GM19397 (cell line): ENCODE data around the gene COL1A1.

Source experiments
- ATAC-seq: cut with Tn5 transposase; IDR thresholded peaks from one replicate; pipeline ENCODE4 v1.9.1; 2021; ENCODE audit warnings: mild to moderate bottlenecking, moderate library complexity; ENCODE audit not compliant: unreplicated experiment

COL1A1 gene

DNA sequence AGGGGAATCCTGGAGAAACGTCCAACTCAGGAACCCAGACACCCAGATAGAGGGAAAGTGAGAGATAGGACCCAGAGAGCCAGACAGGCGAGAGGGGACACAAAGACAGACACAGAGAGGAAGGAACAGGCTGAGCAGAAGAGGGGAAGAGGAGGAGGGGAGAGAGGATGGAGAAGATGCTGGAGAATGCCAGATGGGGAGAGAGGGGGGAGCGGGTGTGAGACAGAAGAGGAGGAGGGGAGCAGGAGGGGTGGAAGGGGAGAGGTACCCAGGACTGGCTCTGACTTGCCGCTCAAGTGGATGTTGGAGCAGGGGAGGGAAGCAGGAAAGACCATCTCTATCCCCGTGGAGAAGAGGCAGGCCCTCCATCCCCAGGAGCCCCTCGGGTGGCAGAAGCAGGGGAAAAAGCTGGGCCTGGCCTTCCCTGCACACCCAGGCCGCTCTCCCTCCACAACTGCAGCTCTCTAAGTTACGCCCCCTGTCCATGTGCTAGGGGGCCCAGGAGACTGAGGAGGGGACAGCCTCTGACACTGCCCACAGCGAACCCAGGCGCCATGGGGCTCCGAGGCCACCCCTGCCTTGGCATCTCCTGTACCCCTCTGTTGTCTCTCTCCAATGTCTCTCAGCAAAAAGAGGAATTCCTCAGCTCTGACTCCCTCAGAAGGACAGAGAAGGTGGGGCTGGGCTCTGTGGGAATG lies 55.8 kb downstream of the COL1A1 start:
- ATAC-seq = no peak

DNA sequence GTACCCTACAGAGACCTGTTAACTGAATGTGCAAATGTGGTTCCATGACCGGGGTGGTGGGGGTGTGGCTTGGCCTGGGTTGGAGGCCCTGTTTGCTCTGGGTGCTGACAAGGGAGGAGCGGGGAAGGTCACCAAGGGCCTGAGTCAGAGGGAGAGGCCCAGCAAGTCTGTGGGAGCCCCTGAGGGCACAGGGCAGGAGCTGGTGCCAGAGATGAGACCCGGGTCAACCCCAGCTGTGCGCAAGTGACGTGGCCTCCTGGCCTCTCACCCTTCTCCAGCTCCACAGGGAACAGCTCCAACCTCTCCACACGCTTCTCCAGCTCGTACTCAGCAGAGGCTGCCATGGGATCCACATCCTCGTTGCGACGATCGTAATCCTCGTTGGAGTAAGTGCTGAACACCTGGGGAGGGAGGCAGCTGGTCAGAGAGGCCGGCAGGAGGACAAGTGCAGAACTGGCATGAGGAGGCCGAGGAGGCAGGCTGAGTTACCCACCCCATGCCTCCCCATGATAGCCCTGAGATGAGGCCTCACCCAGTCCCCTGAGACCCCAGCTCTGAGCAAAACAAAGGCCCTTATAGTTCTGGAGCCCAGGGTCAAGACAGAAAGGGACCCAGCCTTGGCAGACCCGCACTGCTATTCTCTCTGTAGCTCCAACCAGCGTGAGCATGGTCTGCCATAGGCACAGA lies 56.4 kb downstream of the COL1A1 start:
- no peak for ATAC-seq

DNA sequence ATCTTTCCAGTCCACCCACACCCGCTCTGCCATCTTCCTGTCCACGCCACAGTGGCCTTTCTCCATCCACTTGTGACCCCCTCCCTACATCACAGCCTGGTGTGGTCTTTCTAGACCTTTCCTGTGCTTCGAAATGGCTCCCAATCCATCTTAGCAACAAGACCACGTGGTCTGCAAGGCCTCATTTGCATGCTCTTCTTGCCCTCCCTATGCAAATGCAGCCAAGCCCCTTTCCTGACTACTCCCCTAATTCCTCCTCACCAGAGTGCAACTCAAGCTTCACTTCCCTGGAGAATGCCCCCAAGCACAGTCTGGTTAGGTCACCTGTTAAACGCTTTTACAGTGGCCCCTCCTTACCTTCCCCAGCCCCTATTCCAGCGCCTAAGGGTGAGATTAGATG lies 57.1 kb downstream of the COL1A1 start:
- no peak for ATAC-seq

DNA sequence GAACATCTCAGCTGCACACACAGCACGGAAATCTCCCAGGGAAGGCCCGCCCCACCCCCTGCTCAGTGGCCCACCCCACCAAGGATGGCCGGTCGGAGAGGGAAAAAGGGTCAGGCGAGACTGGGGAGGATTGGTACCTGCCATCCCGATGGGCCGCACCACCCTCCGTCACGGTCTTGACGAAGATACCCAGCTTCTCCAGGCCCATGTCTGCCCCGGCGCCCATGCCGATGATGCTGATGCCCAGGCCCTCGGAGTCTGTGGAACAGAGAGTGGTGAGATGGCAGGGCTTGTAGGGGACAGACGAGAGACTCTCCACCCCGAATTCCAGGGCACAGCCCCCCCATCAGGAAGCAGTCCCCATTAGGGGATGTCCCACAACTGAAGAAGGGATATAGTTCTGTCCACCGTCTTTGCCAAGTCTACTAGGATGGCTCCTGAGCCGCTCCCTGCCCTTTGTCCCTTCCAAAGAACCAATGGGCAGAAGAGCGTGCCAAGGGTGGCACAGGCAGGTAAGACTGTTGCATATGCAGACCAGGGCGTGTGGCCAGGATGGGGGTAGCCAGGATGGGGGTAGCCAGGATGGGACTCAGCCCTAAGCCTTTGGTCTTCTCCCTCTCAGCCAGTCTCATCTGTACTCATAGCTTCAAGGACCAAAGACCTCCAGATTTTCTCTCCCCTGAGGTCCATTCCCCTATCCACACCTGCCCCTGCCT lies 57.8 kb downstream of the COL1A1 start:
- no peak for ATAC-seq

DNA sequence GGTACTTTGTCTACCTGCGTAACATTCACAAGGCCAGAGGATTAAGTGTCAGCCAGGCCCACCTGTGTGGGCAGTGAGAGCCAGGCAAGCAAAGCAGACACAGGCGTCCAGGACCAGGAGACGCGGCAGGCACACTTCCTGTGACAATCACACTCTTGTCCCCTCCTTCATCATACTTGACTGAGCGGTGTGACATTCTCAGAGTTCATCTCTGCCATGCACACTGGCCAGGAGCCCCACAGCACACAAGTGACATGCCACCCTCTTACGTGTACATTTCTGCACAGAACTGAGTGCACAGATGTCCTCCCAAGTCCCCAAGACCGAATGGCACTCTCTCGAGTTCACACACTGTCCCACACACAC lies 59.7 kb downstream of the COL1A1 start:
- ATAC-seq = no peak

DNA sequence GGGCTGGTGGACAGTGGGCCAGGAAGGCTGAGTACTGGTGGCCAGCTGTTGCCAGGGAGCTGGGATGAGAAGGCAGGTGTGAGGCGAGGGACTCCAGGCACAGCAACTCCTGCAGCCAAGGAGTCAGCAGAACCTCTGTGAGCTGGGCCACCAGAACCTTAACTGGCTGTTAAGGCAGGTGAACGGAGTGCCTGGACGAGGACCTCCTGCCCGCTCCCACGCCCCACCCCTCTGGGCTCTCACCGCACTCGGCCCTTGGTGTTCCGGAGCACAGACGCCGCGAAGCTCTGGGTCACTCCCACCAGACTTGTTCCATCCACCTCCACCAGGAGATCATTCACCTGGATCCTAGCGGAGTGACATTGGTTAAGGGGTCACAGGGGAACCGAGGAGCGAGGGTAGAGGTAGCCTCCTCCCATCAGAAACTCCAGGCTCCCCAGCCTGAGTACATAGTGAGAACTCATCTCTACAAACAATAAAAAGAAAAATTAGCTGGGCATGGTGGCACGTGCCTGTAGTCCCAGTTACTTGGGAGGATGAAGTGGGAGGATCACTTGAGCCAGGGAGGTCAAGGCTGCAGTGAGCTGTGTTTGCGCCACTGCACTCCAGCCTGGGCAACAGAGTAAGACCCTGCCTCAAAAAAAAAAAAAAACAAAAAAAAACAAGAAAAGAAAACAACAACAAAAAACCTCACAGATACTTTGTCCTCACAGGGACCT lies 60.2 kb downstream of the COL1A1 start:
- ATAC-seq = no peak

DNA sequence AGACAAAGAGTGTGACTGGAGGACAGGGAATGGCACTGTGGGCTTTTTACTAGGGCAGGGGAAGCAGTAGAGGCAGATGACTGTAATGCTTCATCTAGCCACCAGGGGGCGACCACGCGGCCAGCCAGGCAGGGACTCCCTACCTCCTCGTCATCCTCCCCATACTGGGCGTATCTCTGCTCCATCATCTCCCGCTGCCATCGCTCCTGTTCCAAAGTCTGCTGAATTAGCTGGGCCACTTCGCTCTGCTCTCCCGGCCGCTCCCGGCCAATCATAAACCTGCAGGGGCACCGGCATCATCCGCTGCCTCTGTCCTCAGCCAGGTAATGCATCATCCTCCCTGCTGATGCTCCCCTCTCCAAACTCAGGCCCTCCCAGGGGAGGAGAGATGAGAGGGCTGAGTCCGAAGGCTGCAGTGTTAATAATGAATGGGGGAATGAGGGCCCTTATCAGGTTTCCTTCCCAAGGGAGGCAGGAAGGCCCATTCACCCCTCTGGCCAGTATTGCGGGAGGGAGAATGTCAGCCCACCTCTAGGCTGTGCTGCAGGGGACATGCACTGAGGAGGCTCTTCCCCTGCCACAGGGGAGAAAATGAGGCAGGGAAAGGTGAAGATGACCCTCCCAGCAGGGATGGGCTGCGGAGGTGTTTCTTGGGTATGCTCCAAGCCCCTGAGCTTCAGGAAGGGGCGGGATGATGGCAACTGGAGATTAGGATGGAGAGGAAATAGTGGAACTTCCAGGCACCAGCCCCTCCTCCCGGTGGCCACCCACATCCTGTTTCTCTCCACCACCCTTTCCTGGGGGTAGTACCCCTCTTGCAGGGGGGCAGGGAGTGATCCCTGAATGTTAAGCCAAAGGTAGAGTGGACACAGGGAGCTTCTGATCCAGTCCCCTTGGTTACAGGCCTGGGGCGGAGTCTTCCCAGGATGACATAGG lies 61.2 kb downstream of the COL1A1 start:
- no peak for ATAC-seq

DNA sequence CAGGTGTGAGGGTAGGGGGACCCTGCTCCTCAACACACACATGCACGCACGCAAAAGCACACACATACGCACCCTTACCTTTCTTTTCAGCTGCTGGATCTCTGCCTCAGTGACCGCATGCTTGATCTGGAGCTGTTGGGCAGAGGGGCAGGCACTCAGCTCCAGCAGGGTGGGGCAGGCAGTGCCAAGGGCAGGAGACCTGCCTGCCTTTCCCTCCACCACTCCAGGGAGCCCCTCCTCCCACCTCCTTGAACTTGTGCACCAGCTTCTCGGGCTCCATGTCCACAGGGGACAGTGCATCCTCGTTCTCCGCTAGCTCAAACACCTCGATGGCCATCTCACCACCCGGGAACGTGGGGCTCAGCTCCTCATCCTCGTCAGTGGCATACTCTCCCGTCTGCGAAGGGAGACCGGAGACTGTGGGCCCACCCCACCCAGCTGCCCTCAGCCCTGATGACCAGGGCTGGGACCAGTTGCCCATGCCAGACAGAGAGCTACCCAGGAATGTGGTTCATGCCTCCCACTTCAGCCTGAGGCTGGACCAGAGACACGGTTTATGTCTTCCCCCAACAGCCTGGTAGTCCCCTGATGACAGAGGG lies 62.1 kb downstream of the COL1A1 start:
- no peak for ATAC-seq

DNA sequence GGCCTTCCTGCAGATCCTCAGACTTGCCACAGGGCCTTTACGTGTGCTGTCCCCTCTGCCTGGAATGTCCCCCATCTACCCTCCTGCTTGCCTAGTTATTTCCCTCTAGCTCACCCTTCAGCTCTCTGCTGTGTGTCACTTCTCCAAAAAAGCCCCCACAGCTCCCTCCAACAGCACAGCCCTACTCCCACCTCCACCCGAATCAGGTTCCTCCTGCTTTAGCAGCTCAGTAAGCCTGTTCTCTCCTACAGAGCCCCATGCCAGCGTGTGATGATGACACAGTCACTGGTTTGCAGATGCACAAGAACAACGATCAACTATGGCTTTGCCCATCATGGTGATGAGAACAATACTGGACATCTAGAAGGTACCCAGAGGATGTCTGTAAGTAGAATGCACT lies 64.4 kb downstream of the COL1A1 start:
- no peak for ATAC-seq

DNA sequence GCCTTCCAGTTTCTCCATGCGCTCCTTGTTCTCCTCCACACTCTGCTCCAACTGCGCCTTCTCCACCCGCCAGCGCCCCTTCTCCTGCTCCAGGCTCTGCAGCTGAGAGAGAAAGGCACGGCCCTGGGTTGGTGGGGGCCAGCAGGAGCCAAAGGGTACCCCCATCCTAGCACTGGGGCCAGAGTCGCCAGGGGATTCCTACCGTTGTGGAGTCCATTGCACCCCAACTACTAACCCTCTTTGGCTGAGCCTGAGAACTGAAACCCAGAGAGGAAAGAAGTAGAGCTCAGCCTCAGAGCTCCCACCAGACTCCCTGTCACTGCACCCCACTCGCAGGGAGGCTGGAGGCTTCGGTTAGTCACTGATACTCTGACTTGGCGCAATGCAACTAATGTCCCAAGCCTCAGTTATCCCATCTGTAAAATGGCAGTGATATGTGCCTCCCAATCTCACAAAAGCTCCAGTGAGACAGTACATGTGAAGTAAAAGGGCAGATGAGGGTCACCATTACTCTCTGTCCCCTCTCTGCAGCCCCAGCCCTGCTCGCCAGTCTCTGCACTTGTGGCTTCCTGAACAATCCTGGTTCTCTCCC lies 65.2 kb downstream of the COL1A1 start:
- ATAC-seq = no peak

DNA sequence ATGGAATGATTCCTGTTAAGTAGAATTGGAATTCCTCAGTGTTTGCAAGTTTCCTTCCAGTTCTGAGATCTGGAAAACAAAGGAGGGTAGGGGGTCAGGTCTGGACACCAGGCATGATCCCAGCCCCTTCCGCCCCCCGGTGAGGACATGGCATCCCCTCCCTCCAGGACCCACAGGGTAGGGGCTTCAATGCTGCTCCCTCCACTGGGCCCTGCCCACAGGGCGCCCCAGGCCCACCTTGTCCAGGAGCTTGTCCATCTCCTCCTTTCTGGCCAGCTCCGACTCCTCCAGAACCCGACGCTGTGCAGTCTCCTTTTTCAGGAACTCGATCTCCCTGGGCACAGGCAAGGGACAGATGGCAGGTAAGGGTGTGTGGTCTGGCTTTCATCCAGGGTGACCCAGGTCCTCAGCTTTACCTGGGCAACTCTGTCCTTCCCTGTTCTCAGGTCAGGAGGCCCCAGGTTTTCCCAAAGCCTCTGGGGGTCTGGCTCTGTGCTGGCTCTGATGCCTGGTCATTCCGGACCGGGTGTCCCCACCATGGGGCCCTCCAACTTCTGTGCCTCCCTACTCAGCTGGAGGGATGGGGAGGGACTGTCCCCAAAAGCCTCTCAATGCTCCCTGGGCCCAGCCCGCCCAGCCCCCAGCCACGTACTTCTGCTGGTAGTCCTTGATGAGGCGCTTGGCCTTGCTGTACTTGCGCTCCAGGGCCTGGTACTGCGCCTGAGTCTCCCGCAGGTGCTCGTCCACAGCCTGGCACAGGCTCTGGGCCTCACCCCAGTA lies 65.9 kb downstream of the COL1A1 start:
- no peak for ATAC-seq

DNA sequence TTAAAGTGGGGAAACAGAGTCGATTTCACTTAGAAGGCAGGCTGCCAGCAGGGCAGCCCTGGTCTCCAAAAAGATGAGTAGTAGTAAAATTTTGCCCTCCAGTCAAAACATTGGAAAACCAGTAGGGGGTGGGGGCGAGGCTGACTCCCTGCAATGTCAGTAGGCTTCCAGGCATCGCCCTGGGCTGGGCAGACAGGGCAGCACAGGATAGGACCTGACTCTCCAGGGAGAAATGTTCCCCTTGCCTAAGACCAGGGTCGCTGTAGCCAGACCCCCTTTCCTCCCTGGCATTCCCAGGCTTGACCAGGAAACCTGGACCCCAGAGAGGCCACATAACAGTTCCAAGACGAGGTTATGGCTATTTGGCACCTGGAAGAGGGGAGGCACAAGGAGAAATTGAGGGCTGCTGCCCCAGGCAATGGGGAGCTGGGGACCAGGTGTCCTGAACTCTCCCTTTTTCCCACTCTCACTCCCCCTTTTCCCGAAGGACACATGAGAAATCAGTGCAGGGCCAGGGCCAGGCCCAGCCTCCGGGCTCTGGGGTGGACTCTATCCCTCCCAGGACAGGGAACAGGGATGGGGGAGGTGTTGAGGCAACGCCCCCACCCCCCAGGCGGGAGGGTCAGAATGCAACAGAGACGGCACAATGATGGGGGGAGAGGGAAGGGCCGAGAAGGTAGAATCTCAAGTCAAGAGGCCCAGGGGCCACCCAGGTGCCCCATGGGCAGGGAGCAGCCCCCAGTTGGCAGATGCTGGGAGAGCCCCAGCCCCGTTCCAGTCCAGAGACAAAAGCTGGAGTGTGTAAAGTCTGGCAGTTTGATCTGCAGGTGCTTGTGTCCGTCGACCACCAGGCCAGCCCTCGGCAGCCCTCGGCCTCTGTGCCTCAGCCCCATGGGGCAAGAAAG lies 67.0 kb downstream of the COL1A1 start:
- no peak for ATAC-seq

DNA sequence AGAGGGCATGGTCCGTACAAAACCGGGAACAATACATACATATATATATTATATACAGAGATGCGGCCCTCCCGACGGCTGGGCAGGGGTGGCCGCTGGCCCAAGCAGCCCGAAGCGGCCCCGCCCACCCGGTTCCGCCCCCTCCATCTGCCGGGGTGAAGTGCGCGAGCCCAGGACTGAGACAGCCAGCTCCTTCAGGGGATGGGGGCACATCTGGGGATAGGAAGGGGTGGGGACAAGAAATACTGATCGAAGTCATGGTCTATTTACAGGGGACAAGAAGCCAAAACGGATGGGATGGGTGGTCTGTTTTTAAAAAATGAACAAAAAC lies 67.7 kb downstream of the COL1A1 start:
- no peak for ATAC-seq
